K562 (cell line): ENCODE measurements around the gene EFHC2.

ENCODE experiments used
- ARID1B ChIP-seq: fragments of 450-650 bp; IDR thresholded peaks from 2 replicates; pipeline ENCODE4 v1.6.1; 2016; ENCODE audit warnings: antibody characterized with exemption, mild to moderate bottlenecking, inconsistent platforms
- CTCF ChIP-seq, 3 experiments: IDR thresholded peaks in 2 of 3; conservative IDR thresholded peaks in 1 of 3; 2 replicates each; pipeline ENCODE4 v1.5.1; 2011 to 2012; ENCODE audit warnings: low read length in 3 of 3, mild to moderate bottlenecking in 3 of 3, control low read depth in 2 of 3, improper control_type of control experiment in 1 of 3, inconsistent platforms in 1 of 3, low read depth in 1 of 3, mixed read lengths in 1 of 3, moderate library complexity in 1 of 3; ENCODE audit not compliant: insufficient read depth in 2 of 3
- MXD1 ChIP-seq: fragments of 250-450 bp; sonication (Bioruptor Pico); IDR thresholded peaks from 2 replicates; pipeline ENCODE4 v1.8.0; 2021; ENCODE audit warnings: borderline replicate concordance, mild to moderate bottlenecking, moderate library complexity; ENCODE audit not compliant: poor library complexity, severe bottlenecking
- NCOA2 ChIP-seq, 2 experiments: fragments of 450-650 bp; IDR thresholded peaks; 2 replicates each; pipeline ENCODE4 v1.6.1; 2018; ENCODE audit warnings: mild to moderate bottlenecking in 2 of 2, moderate library complexity in 1 of 2; ENCODE audit not compliant: partially characterized antibody in 2 of 2
- POLR2A ChIP-seq: fragments of 450-650 bp; conservative IDR thresholded peaks from 2 replicates; pipeline ENCODE4 v1.6.1; 2016
- RFX5 ChIP-seq: IDR thresholded peaks from 2 replicates; pipeline ENCODE4 v1.6.1; 2011; ENCODE audit warnings: low read depth, mild to moderate bottlenecking, improper control_type of control experiment, low read length
- TFE3 ChIP-seq: fragments of 450-650 bp; formaldehyde crosslinking; IDR thresholded peaks from 2 replicates; pipeline ENCODE4 v1.4.0; 2020; ENCODE audit warnings: mild to moderate bottlenecking, mixed read lengths

- TF ChIP-seq NCOA2 (IDR thresholded peaks at IDR 0.05; ENCODE audit: partially characterized antibody in 2 of 2) (no peak), TFE3 (CRISPR knock-in tag) (no peak), ARID1B (no peak), POLR2A (no peak), CTCF (IDR thresholded peaks at IDR 0.05 in 2 of 3, conservative IDR thresholded peaks at IDR 0.05 in 1 of 3; ENCODE audit: insufficient read depth in 2 of 3, low read depth in 1 of 3, low read length in 3 of 3) (no peak), MXD1 (CRISPR knock-in tag) (no peak), RFX5 (no peak)
Observed at GRCh38 chrX:44239036-44239435, 104.4 kb downstream of the EFHC2 start.
